K562 (cell line): ENCODE data around the gene RBM20. TPM values are rescaled to one million over a fixed set of nuclear protein-coding genes. Genes with fewer than 3 reads are reported as not detected.

Experiments used
- ATAC-seq: fragments of 200-7000 bp; cut with Tn5 transposase; 3 replicates; pipeline ENCODE4 v1.9.1; 2020; ENCODE audit warnings: moderate library complexity
- BruUV-seq: library from RNA; stranded (reverse); fragments of 400-500 nt; replicated peaks from 2 replicates; lab custom pipeline; 2021; lab: Mats Ljungman, UMichigan
- CTCF ChIA-PET: fragments of 300-600 bp; formaldehyde crosslinking; extraction: SDS; loops from one replicate; lab custom pipeline; 2021; ENCODE audit warnings: low intra/inter-chr PET ratio; lab: Yijun Ruan, JAX
- POLR2A ChIA-PET: fragments of 300-600, 350-650 bp; sonication (Branson Sonifier 250); formaldehyde crosslinking; extraction: SDS; loops from one replicate; lab custom pipeline; 2021; ENCODE audit warnings: antibody characterized with exemption, inconsistent platforms; lab: Yijun Ruan, JAX
- DNase-seq, 4 experiments: peaks; one replicate each; pipeline versions ENCODE4 v3.0.0 to v3.0.0-alpha.2; 2011 to 2018; ENCODE audit warnings: low spot score in 3 of 4, mixed read lengths in 3 of 4; ENCODE audit errors: extremely low read depth in 1 of 4
- FAIRE-seq: peaks from 2 replicates; lab custom pipeline; 2011; peaks lifted over from hg19 to GRCh38; lab: Jason Lieb, UNC
- H2AFZ ChIP-seq: 2 replicates; pipeline ENCODE4 v1.6.0; 2011; ENCODE audit warnings: low read depth, low read length, control low read depth, inconsistent platforms
- H3K27ac ChIP-seq: fragments of 200-600 bp; 3 replicates; pipeline ENCODE4 v1.8.0; 2011; ENCODE audit warnings: low read depth, mild to moderate bottlenecking, control low read depth, inconsistent platforms, low read length, moderate library complexity, mixed read lengths; ENCODE audit errors: extremely low read depth
- H3K27me3 ChIP-seq, 2 experiments: fragments of 300-600 bp in 1 of 2; 2 replicates in 1 of 2; 3 replicates in 1 of 2; pipeline versions ENCODE4 v1.6.0 to v1.8.0; 2011; ENCODE audit warnings: inconsistent platforms in 2 of 2, low read length in 2 of 2, mild to moderate bottlenecking in 1 of 2, mixed read lengths in 1 of 2, moderate library complexity in 1 of 2; ENCODE audit not compliant: control insufficient read depth in 2 of 2, insufficient read depth in 2 of 2
- H3K36me3 ChIP-seq: fragments of 300-600 bp; 3 replicates; pipeline ENCODE4 v1.8.0; 2011; ENCODE audit warnings: mild to moderate bottlenecking, low read length, inconsistent platforms; ENCODE audit not compliant: control insufficient read depth, insufficient read depth
- H3K4me1 ChIP-seq, 2 experiments: fragments of 200-600 bp in 1 of 2; replicated peaks in 1 of 2; 2 replicates in 1 of 2; 3 replicates in 1 of 2; pipeline versions ENCODE4 v1.5.1 to v1.8.0; 2011; ENCODE audit warnings: inconsistent platforms in 2 of 2, low read length in 2 of 2, mild to moderate bottlenecking in 1 of 2, mixed read lengths in 1 of 2, moderate library complexity in 1 of 2; ENCODE audit not compliant: control insufficient read depth in 2 of 2, insufficient read depth in 2 of 2
- H3K4me2 ChIP-seq: 2 replicates; pipeline ENCODE4 v1.6.1; 2011; ENCODE audit warnings: low read length, control low read depth, inconsistent platforms, mixed read lengths; ENCODE audit not compliant: insufficient read depth
- H3K4me3 ChIP-seq: fragments of 200-600 bp; sonication (generic), shearing (Covaris generic); 2 replicates; pipeline ENCODE4 v1.5.1; 2016; ENCODE audit warnings: control low read depth, inconsistent platforms
- H3K79me2 ChIP-seq: fragments of 200-600 bp; 3 replicates; pipeline ENCODE4 v1.8.0; 2011; ENCODE audit warnings: low read length, inconsistent platforms; ENCODE audit not compliant: control insufficient read depth, insufficient read depth
- H3K9ac ChIP-seq, 2 experiments: 2 replicates each; pipeline versions ENCODE4 v1.6.0 to v1.6.1; 2011; ENCODE audit warnings: low read depth in 2 of 2, low read length in 2 of 2, control low read depth in 1 of 2, inconsistent platforms in 1 of 2, mild to moderate bottlenecking in 1 of 2, mixed read lengths in 1 of 2; ENCODE audit not compliant: insufficient read depth in 1 of 2
- H3K9me1 ChIP-seq: one replicate; pipeline ENCODE4 v1.6.0; 2011; ENCODE audit warnings: inconsistent platforms, mild to moderate bottlenecking, low read length, moderate library complexity; ENCODE audit not compliant: control insufficient read depth, insufficient read depth
- H3K9me3 ChIP-seq: replicated peaks from 2 replicates; pipeline ENCODE4 v1.5.1; 2011; ENCODE audit warnings: low read depth, low read length, inconsistent platforms; ENCODE audit not compliant: control insufficient read depth, insufficient read depth
- H4K20me1 ChIP-seq: replicated peaks from 2 replicates; pipeline ENCODE4 v1.6.1; 2011; ENCODE audit warnings: low read length, inconsistent platforms, mixed read lengths; ENCODE audit not compliant: control insufficient read depth, insufficient read depth
- CCNT2 ChIP-seq: IDR thresholded peaks from 2 replicates; pipeline ENCODE4 v1.6.1; 2011; ENCODE audit warnings: borderline replicate concordance, low read depth, mild to moderate bottlenecking, moderate library complexity, mixed read lengths, low read length; ENCODE audit not compliant: insufficient read length; ENCODE audit errors: extremely low read depth
- FOXJ2 ChIP-seq: fragments of 200-800 bp; sonication (Bioruptor generic); IDR thresholded peaks from 2 replicates; pipeline ENCODE4 v1.6.1; 2016; ENCODE audit warnings: missing genetic modification characterization, missing compliant biosample characterization
- NR2C2 ChIP-seq, 2 experiments: fragments of 200-800 bp in 1 of 2; sonication (Bioruptor generic) in 1 of 2; sonication (generic) in 1 of 2; formaldehyde crosslinking in 1 of 2; IDR thresholded peaks; 2 replicates each; pipeline versions ENCODE4 v1.6.1 to v1.8.0; 2016 to 2022; ENCODE audit warnings: mild to moderate bottlenecking in 1 of 2, missing compliant biosample characterization in 1 of 2, missing genetic modification characterization in 1 of 2, missing genetic modification reagents in 1 of 2
- RBBP5 ChIP-seq: fragments of 200-600 bp; sonication (generic); IDR thresholded peaks from 2 replicates; pipeline ENCODE4 v1.6.1; 2012; ENCODE audit warnings: borderline replicate concordance, mild to moderate bottlenecking, low read length, control low read depth, inconsistent platforms; ENCODE audit not compliant: insufficient read depth, poor library complexity, severe bottlenecking
- RBFOX2 ChIP-seq: fragments of 200-400 bp; formaldehyde crosslinking; IDR thresholded peaks from 2 replicates; pipeline ENCODE4 v1.6.1; 2017; ENCODE audit warnings: low read depth, mild to moderate bottlenecking, low read length, moderate library complexity
- RBM34 ChIP-seq: fragments of 200-400 bp; formaldehyde crosslinking; IDR thresholded peaks from 2 replicates; pipeline ENCODE4 v1.6.1; 2018; ENCODE audit warnings: low read length, borderline replicate concordance; ENCODE audit not compliant: insufficient read depth
- SMC3 ChIP-seq: conservative IDR thresholded peaks from 2 replicates; pipeline ENCODE4 v1.6.1; 2011; ENCODE audit warnings: low read depth, low read length, improper control_type of control experiment; ENCODE audit not compliant: insufficient read depth
- TAL1 ChIP-seq: fragments of 450-650 bp; IDR thresholded peaks from 2 replicates; pipeline ENCODE4 v1.6.1; 2016; ENCODE audit warnings: mild to moderate bottlenecking
- ZBTB8A ChIP-seq: fragments of 450-650 bp; IDR thresholded peaks from 2 replicates; pipeline ENCODE4 v1.6.1; 2018; ENCODE audit warnings: mild to moderate bottlenecking, moderate library complexity; ENCODE audit not compliant: partially characterized antibody
- ZNF316 ChIP-seq: fragments of 450-650 bp; IDR thresholded peaks from 2 replicates; pipeline ENCODE4 v1.6.1; 2016
- ZNF41 ChIP-seq: fragments of 250-450 bp; sonication (Bioruptor Pico); conservative IDR thresholded peaks from 2 replicates; pipeline ENCODE4 v1.4.0; 2020; ENCODE audit warnings: mild to moderate bottlenecking
- ZNF766 ChIP-seq: fragments of 200-800 bp; sonication (Bioruptor generic); conservative IDR thresholded peaks from 2 replicates; pipeline ENCODE4 v1.6.1; 2016; ENCODE audit warnings: missing genetic modification characterization, missing compliant biosample characterization
- WGBS: fragments of 100-300 bp; shearing (Covaris generic); methylation state at CpG from one replicate; pipeline ENCODE4 v1.1.6; 2016; ENCODE audit warnings: low coverage, mixed read lengths; ENCODE audit not compliant: insufficient coverage; ENCODE audit errors: missing lambda C conversion rate; 5-methylcytosine and 5-hydroxymethylcytosine counted together
- in situ Hi-C: fragments of 300-500 bp; cut with MboI; formaldehyde crosslinking; loops from 4 replicates; pipeline ENCODE4 v1.15.0; 2018; ENCODE audit warnings: inconsistent platforms, mixed read lengths
- intact Hi-C: fragments of 100-400 bp; cut with micrococcal nuclease; formaldehyde crosslinking; loops from 2 replicates; pipeline ENCODE4 v1.14.2; 2022
- polyA plus RNA-seq, 8 experiments: library from polyadenylated mRNA; depleted of rRNA in 4 of 8; stranded (reverse) in 5 of 8; unstranded in 3 of 8; fragments of >200 nt; fragmentation: Nextera tagmentation in 2 of 8; fragmentation: Illumina TruSeq in 1 of 8; extraction: Ambion mirVana in 2 of 8; extraction: Trizol in 1 of 8; gene quantifications; 2 replicates each; pipeline versions ENCODE4 v1.2.1 to v1.2.3, GENCODE V29; 2011 to 2014; ENCODE audit warnings: inconsistent platforms in 1 of 8, missing spikeins in 1 of 8
- total RNA-seq, 7 experiments: library from RNA; depleted of rRNA in 6 of 7; stranded (reverse); fragments of >200 nt in 6 of 7; fragmentation: Illumina TruSeq in 2 of 7; extraction: Trizol in 2 of 7; gene quantifications; 2 replicates each; pipeline versions ENCODE4 v1.2.1 to v1.2.3, GENCODE V29; 2011 to 2021; ENCODE audit warnings: low replicate concordance in 1 of 7
- TF ChIP-seq, protein P1 (sequence below), 2 experiments: fragments of 200-800 bp in 1 of 2; sonication (Bioruptor generic) in 1 of 2; sonication (generic) in 1 of 2; formaldehyde crosslinking in 1 of 2; IDR thresholded peaks in 1 of 2; conservative IDR thresholded peaks in 1 of 2; 2 replicates each; pipeline versions ENCODE4 v1.5.0 to v1.6.1; 2016 to 2020; ENCODE audit warnings: missing compliant biosample characterization in 1 of 2, missing genetic modification characterization in 1 of 2, missing genetic modification reagents in 1 of 2
- TF ChIP-seq, protein P2 (sequence below): fragments of 250-450 bp; sonication (Bioruptor Pico); IDR thresholded peaks from 2 replicates; pipeline ENCODE4 v1.8.0; 2021; ENCODE audit warnings: borderline replicate concordance, mild to moderate bottlenecking, moderate library complexity; ENCODE audit not compliant: poor library complexity, severe bottlenecking

Gene RBM20
- total and polyA plus RNA-seq, 9 of the 15 experiments (the other 6 are each of a cell fraction or from before 2014, with no cell fraction given), result 0.63 to 5.7 (median 3.2) TPM

DNA sequence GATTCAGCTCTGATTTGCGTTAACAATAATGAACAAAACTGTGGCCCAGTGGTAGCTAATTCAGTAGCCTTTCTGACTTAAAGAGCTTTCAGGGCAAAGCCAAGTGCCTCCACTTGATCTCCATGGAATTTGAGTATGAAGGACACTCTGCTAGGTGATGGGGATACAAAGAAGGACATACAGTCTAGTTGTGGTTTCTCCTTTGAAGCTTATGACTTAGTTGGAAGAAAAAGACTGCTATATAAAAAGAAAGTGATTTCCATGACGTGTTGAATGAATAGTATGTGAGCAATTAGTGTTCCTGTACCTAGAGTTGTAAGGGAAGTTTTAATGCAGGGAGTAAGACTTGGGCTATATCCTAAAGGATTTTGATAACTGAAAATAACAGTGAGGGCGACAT lies 235.9 kb downstream of the RBM20 start:
- POLR2A ChIA-PET, result interaction anchor here (0.6 to 1.1 kb wide), 4 partner anchors 9 to 76 kb away, joined by 3 read pairs; no protein-coding TSS in a partner anchor
- no peaks in the 10 kb centered on the region for H4K20me1 ChIP-seq

More for the DNA sequence above, 235.9 kb downstream of the RBM20 start:
- TF ChIP-seq RBBP5, result no peak
- TF ChIP-seq ZNF316, result no peak
- TF ChIP-seq, protein P1, sequence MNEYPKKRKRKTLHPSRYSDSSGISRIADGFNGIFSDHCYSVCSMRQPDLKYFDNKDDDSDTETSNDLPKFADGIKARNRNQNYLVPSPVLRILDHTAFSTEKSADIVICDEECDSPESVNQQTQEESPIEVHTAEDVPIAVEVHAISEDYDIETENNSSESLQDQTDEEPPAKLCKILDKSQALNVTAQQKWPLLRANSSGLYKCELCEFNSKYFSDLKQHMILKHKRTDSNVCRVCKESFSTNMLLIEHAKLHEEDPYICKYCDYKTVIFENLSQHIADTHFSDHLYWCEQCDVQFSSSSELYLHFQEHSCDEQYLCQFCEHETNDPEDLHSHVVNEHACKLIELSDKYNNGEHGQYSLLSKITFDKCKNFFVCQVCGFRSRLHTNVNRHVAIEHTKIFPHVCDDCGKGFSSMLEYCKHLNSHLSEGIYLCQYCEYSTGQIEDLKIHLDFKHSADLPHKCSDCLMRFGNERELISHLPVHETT (CRISPR knock-in tag; conservative IDR thresholded peaks at IDR 0.05 in 1 of 2, IDR thresholded peaks at IDR 0.05 in 1 of 2), result no peak
- TF ChIP-seq CCNT2, result no peak
- no peak for TF ChIP-seq ZBTB8A
- TF ChIP-seq FOXJ2, result no peak
- no peak for TF ChIP-seq NR2C2 (CRISPR knock-in tag; IDR thresholded peaks at IDR 0.05)
- no peak for TF ChIP-seq NR2C2 (tag; IDR thresholded peaks at IDR 0.05)
- no peak for TF ChIP-seq TAL1
- no peak for TF ChIP-seq RBFOX2
- TF ChIP-seq ZNF41 (CRISPR knock-in tag), result no peak
- TF ChIP-seq SMC3, result no peak
- TF ChIP-seq, protein P2, sequence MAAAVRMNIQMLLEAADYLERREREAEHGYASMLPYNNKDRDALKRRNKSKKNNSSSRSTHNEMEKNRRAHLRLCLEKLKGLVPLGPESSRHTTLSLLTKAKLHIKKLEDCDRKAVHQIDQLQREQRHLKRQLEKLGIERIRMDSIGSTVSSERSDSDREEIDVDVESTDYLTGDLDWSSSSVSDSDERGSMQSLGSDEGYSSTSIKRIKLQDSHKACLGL, result no peak
- TF ChIP-seq RBM34, result no peak
- no peak for TF ChIP-seq ZNF766 (CRISPR knock-in tag)
- Histone ChIP-seq H3K9me1 (no peaks in the 10 kb centered on the region), H3K27me3 (no peaks in the 10 kb centered on the region), H3K4me2 (no peak overlapping the region), H2AFZ (no peak overlapping the region), H3K36me3 (peaks cover 18% of the 10 kb centered on the region), H3K9me3 (no peaks in the 10 kb centered on the region), H3K9ac (no peak overlapping the region), H3K79me2 (peaks cover 11% of the 10 kb centered on the region), H3K4me1 (peaks cover 0 to 2% of the 10 kb centered on the region in 2 experiments; a peak in 3 of 5 replicates), H3K4me3 (no peak overlapping the region), H3K27ac (no peak overlapping the region)
- intact Hi-C loops, result no loop called here
- no peak for DNase-seq
- ATAC-seq, result no peak; the same call in 2 of the 3 replicates
- no TSS peak for BruUV-seq
- CTCF ChIA-PET, result no interaction called here
- in situ Hi-C loops, result loop anchor here (25.0 kb wide), 1 partner anchor 268 kb away; no protein-coding TSS in a partner anchor
- WGBS, result 69% methylated on average over 3 of the region's 3 CpGs
- FAIRE-seq, result no peak
